Parathyroid adenoma (tissue), 2 donors: ENCODE data around the gene MEIG1.
A peak's percentile ranks its signal among the peaks of the same experiment; 100 is the strongest.

ENCODE experiments used
- H2AFZ ChIP-seq: fragments of 300-600 bp; sonication (generic); one replicate; pipeline ENCODE4 v1.7.0; 2017; ENCODE audit warnings: antibody characterized with exemption, mild to moderate bottlenecking
- H3K27ac ChIP-seq: fragments of 300-600 bp; sonication (generic); one replicate; pipeline ENCODE4 v1.7.0; 2017
- H3K27me3 ChIP-seq: fragments of 300-600 bp; sonication (generic); one replicate; pipeline ENCODE4 v1.7.0; 2017; ENCODE audit warnings: low read length; ENCODE audit not compliant: control insufficient read depth, insufficient read depth
- H3K36me3 ChIP-seq: fragments of 300-600 bp; sonication (generic); one replicate; pipeline ENCODE4 v1.7.0; 2017; ENCODE audit warnings: low read length; ENCODE audit not compliant: control insufficient read depth, insufficient read depth
- H3K4me1 ChIP-seq: fragments of 300-600 bp; sonication (generic); one replicate; pipeline ENCODE4 v1.7.0; 2017; ENCODE audit warnings: control low read depth
- H3K4me2 ChIP-seq: fragments of 300-600 bp; sonication (generic); one replicate; pipeline ENCODE4 v1.7.0; 2017; ENCODE audit warnings: low read length
- H3K4me3 ChIP-seq: fragments of 300-600 bp; sonication (generic); one replicate; pipeline ENCODE4 v1.7.0; 2017; ENCODE audit warnings: low read depth, low read length
- H3K79me2 ChIP-seq: fragments of 300-600 bp; sonication (generic); one replicate; pipeline ENCODE4 v1.7.0; 2017; ENCODE audit warnings: control low read depth
- H3K9ac ChIP-seq: fragments of 300-600 bp; sonication (generic); one replicate; pipeline ENCODE4 v1.7.0; 2017; ENCODE audit warnings: mild to moderate bottlenecking
- H3K9me3 ChIP-seq: fragments of 300-600 bp; sonication (generic); one replicate; pipeline ENCODE4 v1.7.0; 2017; ENCODE audit warnings: low read length; ENCODE audit not compliant: control insufficient read depth
- TF ChIP-seq, protein P1 (sequence below): fragments of 300-600 bp; sonication (generic); IDR thresholded peaks from one replicate; pipeline ENCODE4 v1.7.0; 2017; ENCODE audit warnings: antibody characterized with exemption, mild to moderate bottlenecking
- donor health status: primary hyperparathyroidism.

MEIG1 gene

DNA sequence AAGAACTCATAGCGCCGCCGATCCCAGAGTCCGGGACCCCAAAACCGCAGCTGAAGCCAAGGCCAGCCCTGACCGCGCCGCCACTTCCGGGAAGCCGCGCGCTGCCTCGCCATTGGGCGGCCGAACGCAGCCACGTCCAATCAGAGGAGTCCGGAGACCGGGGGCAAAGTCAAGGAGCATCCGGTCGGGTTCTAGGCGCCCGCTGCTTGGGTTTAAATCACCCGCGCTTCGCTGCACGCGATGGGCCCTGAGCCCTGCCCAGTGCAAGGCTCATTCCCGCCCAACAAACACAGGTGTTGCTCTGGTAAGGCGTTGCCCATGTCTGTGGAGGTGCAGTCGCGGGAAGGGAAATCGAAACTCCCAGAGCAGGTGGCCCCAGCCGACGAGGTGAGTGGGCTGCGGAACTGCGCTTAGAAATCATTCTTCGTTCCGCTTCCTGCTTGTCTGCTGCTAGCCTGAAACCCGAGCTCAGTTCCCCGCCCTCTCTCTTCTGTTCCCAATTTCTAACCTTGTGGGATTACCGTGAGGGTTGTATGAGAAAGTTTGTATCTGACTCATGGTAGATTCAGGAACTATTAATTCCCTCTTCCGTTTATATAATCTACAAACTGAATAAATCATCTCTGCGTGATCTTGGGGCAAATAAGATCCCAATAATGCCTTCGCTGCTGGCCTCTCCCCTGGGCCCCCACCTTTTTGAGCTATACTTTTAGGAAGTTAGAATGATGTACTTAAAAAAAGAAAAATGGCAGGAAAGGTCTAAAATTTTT lies 5.0 kb upstream of the MEIG1 start, which contains the start of gene DCLRE1C:
DCLRE1C (minus strand) TSS at position 96 of the 770 bp plus-strand sequence; CDS start at position 10, 86 bp downstream.
- H3K36me3 ChIP-seq, result no peaks in the 10 kb centered on the region
- H3K27ac ChIP-seq, result peak within 1 kb of the TSS; percentile 65
- no peak within 1 kb of the TSS for H3K9ac ChIP-seq
- no peaks in the 10 kb centered on the region for H3K27me3 ChIP-seq
- H3K4me1 ChIP-seq, result peaks cover 5% of the 10 kb centered on the region
- H3K4me2 ChIP-seq, result peak within 1 kb of the TSS; percentile 96
- no peaks in the 10 kb centered on the region for H3K9me3 ChIP-seq
- H2AFZ ChIP-seq, result peak within 1 kb of the TSS; percentile 82
- TF ChIP-seq, protein P1, sequence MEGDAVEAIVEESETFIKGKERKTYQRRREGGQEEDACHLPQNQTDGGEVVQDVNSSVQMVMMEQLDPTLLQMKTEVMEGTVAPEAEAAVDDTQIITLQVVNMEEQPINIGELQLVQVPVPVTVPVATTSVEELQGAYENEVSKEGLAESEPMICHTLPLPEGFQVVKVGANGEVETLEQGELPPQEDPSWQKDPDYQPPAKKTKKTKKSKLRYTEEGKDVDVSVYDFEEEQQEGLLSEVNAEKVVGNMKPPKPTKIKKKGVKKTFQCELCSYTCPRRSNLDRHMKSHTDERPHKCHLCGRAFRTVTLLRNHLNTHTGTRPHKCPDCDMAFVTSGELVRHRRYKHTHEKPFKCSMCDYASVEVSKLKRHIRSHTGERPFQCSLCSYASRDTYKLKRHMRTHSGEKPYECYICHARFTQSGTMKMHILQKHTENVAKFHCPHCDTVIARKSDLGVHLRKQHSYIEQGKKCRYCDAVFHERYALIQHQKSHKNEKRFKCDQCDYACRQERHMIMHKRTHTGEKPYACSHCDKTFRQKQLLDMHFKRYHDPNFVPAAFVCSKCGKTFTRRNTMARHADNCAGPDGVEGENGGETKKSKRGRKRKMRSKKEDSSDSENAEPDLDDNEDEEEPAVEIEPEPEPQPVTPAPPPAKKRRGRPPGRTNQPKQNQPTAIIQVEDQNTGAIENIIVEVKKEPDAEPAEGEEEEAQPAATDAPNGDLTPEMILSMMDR, result no peak
- peak within 1 kb of the TSS; percentile 95 for H3K4me3 ChIP-seq
- H3K79me2 ChIP-seq, result peaks cover 4% of the 10 kb centered on the region

DNA sequence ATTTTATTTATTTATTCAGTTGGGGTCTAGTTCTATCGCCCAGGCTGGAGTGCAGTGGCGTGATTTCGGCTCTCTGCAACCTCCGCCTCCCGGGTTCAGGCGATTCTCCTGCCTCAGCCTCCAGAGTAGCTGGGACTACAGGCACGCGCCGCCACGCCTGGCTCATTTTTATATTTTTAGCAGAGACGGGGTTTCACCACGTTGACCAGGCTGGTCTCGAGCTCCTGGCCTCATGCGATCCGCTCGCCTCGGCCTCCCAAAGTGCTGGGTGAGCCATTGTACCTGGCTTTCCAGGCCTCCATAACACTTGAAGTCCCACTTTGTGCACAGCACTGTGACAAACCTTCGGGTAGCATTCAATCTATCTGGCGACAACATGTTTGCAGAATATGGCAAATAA lies 4.3 kb upstream of the MEIG1 start:
- peaks cover 5% of the 10 kb centered on the region for H3K4me1 ChIP-seq
- no peak overlapping the region for H3K4me2 ChIP-seq
- no peaks in the 10 kb centered on the region for H3K27me3 ChIP-seq
- H3K4me3 ChIP-seq, result no peak overlapping the region
- TF ChIP-seq, protein P1, result no peak
- H2AFZ ChIP-seq, result peak overlapping the region; percentile 82
- no peak overlapping the region for H3K27ac ChIP-seq
- no peak overlapping the region for H3K9ac ChIP-seq
- H3K79me2 ChIP-seq, result peaks cover 4% of the 10 kb centered on the region
- H3K36me3 ChIP-seq, result no peaks in the 10 kb centered on the region
- H3K9me3 ChIP-seq, result no peaks in the 10 kb centered on the region

DNA sequence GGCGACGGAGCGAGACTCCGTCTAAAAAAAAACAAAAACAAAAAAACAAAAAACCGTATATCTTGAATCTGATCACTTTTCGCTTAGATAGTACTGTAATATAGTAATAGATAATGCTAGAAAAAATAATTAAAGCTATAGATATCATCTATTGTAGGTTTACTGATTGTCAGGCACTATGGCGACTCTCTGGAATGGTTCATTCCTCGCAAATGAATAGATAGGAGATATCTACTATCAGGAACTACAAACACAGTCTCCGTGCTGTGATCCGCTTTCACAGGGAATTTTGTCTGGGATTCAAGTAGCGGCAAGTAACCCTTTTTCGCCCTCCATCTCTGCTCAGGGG lies 342 bp upstream of the MEIG1 start:
- H3K4me1 ChIP-seq, result no peaks in the 10 kb centered on the region
- peak overlapping the region; percentile 99 for H2AFZ ChIP-seq
- H3K27me3 ChIP-seq, result no peaks in the 10 kb centered on the region
- no peaks in the 10 kb centered on the region for H3K79me2 ChIP-seq
- peak overlapping the region; percentile 98 for H3K4me2 ChIP-seq
- TF ChIP-seq, protein P1, result no peak
- no peaks in the 10 kb centered on the region for H3K9me3 ChIP-seq
- peak overlapping the region; percentile 88 for H3K27ac ChIP-seq
- H3K4me3 ChIP-seq, result peak overlapping the region; percentile 88
- H3K9ac ChIP-seq, result no peak overlapping the region
- H3K36me3 ChIP-seq, result no peaks in the 10 kb centered on the region

GRCh38 chr10:14967897-14968296 lies 8.7 kb downstream of the MEIG1 start:
- H2AFZ ChIP-seq, result no peak overlapping the region

More at GRCh38 chr10:14967897-14968296, 8.7 kb downstream of the MEIG1 start:
- H3K9ac ChIP-seq, result no peak overlapping the region
- H3K27me3 ChIP-seq, result no peaks in the 10 kb centered on the region
- H3K4me1 ChIP-seq, result no peaks in the 10 kb centered on the region
- H3K9me3 ChIP-seq, result no peaks in the 10 kb centered on the region
- H3K4me2 ChIP-seq, result no peak overlapping the region
- no peak overlapping the region for H3K4me3 ChIP-seq
- no peaks in the 10 kb centered on the region for H3K36me3 ChIP-seq
- TF ChIP-seq, protein P1, result no peak
- no peaks in the 10 kb centered on the region for H3K79me2 ChIP-seq
- no peak overlapping the region for H3K27ac ChIP-seq
